Nephron (organoid): ENCODE data around the gene JPH4.

Experiments
- H3K27ac Mint-ChIP-seq, 3 experiments: 2 replicates each; pipeline ENCODE4 v1.8.0; 2020; ENCODE audit warnings: mixed read lengths in 3 of 3, mild to moderate bottlenecking in 2 of 3, moderate library complexity in 1 of 3
- H3K27me3 Mint-ChIP-seq: 2 replicates; pipeline ENCODE4 v1.8.0; 2021; ENCODE audit warnings: low read depth, mild to moderate bottlenecking, moderate library complexity, mixed read lengths
- H3K36me3 Mint-ChIP-seq: 2 replicates; pipeline ENCODE4 v1.8.0; 2020; ENCODE audit warnings: low read depth, mixed read lengths
- H3K4me1 Mint-ChIP-seq: 2 replicates; pipeline ENCODE4 v1.8.0; 2020; ENCODE audit warnings: mixed read lengths
- H3K4me3 Mint-ChIP-seq, 3 experiments: 2 replicates each; pipeline ENCODE4 v1.8.0; 2020; ENCODE audit warnings: mild to moderate bottlenecking in 3 of 3, mixed read lengths in 3 of 3, moderate library complexity in 2 of 3
- H3K9me3 Mint-ChIP-seq: 2 replicates; pipeline ENCODE4 v1.8.0; 2020; ENCODE audit warnings: mixed read lengths
- CTCF ChIP-seq, 3 experiments: fragments of 200-600 bp; sonication (generic); IDR thresholded peaks; one replicate each; pipeline ENCODE4 v1.5.0; 2021; ENCODE audit warnings: antibody characterized with exemption in 3 of 3; ENCODE audit not compliant: unreplicated experiment in 3 of 3

JPH4 gene

GRCh38 chr14:23604148-23604547, 25.6 kb upstream of the JPH4 start:
- no peak overlapping the region for H3K27ac Mint-ChIP-seq
- H3K36me3 Mint-ChIP-seq, result no peaks in the 10 kb centered on the region
- peaks cover 4% of the 10 kb centered on the region for H3K27me3 Mint-ChIP-seq
- no peak for TF ChIP-seq CTCF (IDR thresholded peaks at IDR 0.05; ENCODE audit: unreplicated experiment in 3 of 3)
- peaks cover 3% of the 10 kb centered on the region for H3K9me3 Mint-ChIP-seq
- no peaks in the 10 kb centered on the region for H3K4me1 Mint-ChIP-seq
- no peak overlapping the region for H3K4me3 Mint-ChIP-seq

- TF ChIP-seq CTCF (IDR thresholded peaks at IDR 0.05; ENCODE audit: unreplicated experiment in 3 of 3), result no peak
- Mint-ChIP-seq H3K27me3 (peaks cover 3% of the 10 kb centered on the region), H3K27ac (no peak overlapping the region), H3K4me3 (no peak overlapping the region), H3K4me1 (no peaks in the 10 kb centered on the region), H3K9me3 (peaks cover 3% of the 10 kb centered on the region), H3K36me3 (no peaks in the 10 kb centered on the region)
These were observed 24.5 kb upstream of the JPH4 start for GRCh38 chr14:23603103-23603502.

GRCh38 chr14:23602181-23603095, 23.8 kb upstream of the JPH4 start:
- H3K9me3 Mint-ChIP-seq, result peaks cover 3% of the 10 kb centered on the region
- no peak overlapping the region for H3K27ac Mint-ChIP-seq
- no peak overlapping the region for H3K4me3 Mint-ChIP-seq
- H3K36me3 Mint-ChIP-seq, result no peaks in the 10 kb centered on the region
- TF ChIP-seq CTCF (IDR thresholded peaks at IDR 0.05; ENCODE audit: unreplicated experiment in 3 of 3), result no peak
- peaks cover 3% of the 10 kb centered on the region for H3K27me3 Mint-ChIP-seq
- H3K4me1 Mint-ChIP-seq, result no peaks in the 10 kb centered on the region

GRCh38 chr14:23601845-23602180, 23.2 kb upstream of the JPH4 start:
- no peak overlapping the region for H3K4me3 Mint-ChIP-seq
- peaks cover 3% of the 10 kb centered on the region for H3K27me3 Mint-ChIP-seq
- H3K4me1 Mint-ChIP-seq, result no peaks in the 10 kb centered on the region
- H3K36me3 Mint-ChIP-seq, result no peaks in the 10 kb centered on the region
- TF ChIP-seq CTCF (IDR thresholded peaks at IDR 0.05; ENCODE audit: unreplicated experiment in 3 of 3), result no peak
- H3K9me3 Mint-ChIP-seq, result peaks cover 3% of the 10 kb centered on the region
- no peak overlapping the region for H3K27ac Mint-ChIP-seq

GRCh38 chr14:23601424-23601823, 22.8 kb upstream of the JPH4 start:
- Mint-ChIP-seq H3K27me3 (peaks cover 3% of the 10 kb centered on the region), H3K27ac (no peak overlapping the region), H3K36me3 (no peaks in the 10 kb centered on the region), H3K4me1 (no peaks in the 10 kb centered on the region), H3K4me3 (no peak overlapping the region), H3K9me3 (peaks cover 3% of the 10 kb centered on the region)
- TF ChIP-seq CTCF (IDR thresholded peaks at IDR 0.05; ENCODE audit: unreplicated experiment in 3 of 3), result no peak

GRCh38 chr14:23600806-23601205, 22.2 kb upstream of the JPH4 start:
- Mint-ChIP-seq H3K36me3 (no peaks in the 10 kb centered on the region), H3K4me1 (no peaks in the 10 kb centered on the region), H3K4me3 (no peak overlapping the region), H3K9me3 (peaks cover 3% of the 10 kb centered on the region), H3K27me3 (peaks cover 3% of the 10 kb centered on the region), H3K27ac (no peak overlapping the region)
- TF ChIP-seq CTCF (IDR thresholded peaks at IDR 0.05; ENCODE audit: unreplicated experiment in 3 of 3), result no peak
